EL (cell line): Measurements from ENCODE around the gene RRP15.

Source experiments
- DNase-seq: peaks from one replicate; pipeline ENCODE4 v3.0.0-alpha.2; 2016

RRP15 gene

DNA sequence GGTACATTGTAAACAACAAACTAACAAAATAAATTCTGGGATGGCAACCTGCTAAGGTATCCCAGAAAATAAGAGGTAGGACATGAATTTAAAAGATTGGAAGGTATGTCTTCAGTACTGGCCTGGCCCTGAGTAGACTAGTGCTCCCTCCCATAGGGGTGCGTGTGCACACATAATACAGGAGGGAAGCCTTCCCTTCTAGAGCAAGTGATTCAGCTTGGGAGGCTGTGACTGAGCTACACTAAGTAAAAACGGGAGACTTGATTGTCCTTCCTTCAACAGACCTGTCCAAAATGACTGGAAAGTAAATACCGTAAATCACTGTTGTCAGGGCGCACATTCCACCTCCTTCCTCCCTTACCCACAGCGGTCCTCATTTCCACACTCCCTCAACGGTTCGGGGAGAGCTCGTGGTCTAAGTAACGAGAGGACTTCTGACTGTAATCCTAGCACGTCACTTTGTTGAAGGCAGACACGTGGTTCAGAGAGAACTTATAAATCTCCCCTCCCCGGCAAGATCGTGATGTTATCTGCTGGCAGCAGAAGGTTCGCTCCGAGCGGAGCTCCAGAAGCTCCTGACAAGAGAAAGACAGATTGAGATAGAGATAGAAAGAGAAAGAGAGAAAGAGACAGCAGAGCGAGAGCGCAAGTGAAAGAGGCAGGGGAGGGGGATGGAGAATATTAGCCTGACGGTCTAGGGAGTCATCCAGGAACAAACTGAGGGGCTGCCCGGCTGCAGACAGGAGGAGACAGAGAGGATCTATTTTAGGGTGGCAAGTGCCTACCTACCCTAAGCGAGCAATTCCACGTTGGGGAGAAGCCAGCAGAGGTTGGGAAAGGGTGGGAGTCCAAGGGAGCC, 60.0 kb downstream of the RRP15 start, which contains the start of gene TGFB2:
Gene TGFB2, plus strand, starts transcription at position 523 of the 859 bp plus-strand sequence. CDS start 1,366 bp downstream, outside the sequence.
- peak; percentile 86 for DNase-seq

DNA sequence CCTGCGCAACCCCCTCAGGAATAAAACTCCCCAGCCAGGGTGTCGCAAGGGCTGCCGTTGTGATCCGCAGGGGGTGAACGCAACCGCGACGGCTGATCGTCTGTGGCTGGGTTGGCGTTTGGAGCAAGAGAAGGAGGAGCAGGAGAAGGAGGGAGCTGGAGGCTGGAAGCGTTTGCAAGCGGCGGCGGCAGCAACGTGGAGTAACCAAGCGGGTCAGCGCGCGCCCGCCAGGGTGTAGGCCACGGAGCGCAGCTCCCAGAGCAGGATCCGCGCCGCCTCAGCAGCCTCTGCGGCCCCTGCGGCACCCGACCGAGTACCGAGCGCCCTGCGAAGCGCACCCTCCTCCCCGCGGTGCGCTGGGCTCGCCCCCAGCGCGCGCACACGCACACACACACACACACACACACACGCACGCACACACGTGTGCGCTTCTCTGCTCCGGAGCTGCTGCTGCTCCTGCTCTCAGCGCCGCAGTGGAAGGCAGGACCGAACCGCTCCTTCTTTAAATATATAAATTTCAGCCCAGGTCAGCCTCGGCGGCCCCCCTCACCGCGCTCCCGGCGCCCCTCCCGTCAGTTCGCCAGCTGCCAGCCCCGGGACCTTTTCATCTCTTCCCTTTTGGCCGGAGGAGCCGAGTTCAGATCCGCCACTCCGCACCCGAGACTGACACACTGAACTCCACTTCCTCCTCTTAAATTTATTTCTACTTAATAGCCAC, 60.7 kb downstream of the RRP15 start:
- peak; percentile 75 for DNase-seq

DNA sequence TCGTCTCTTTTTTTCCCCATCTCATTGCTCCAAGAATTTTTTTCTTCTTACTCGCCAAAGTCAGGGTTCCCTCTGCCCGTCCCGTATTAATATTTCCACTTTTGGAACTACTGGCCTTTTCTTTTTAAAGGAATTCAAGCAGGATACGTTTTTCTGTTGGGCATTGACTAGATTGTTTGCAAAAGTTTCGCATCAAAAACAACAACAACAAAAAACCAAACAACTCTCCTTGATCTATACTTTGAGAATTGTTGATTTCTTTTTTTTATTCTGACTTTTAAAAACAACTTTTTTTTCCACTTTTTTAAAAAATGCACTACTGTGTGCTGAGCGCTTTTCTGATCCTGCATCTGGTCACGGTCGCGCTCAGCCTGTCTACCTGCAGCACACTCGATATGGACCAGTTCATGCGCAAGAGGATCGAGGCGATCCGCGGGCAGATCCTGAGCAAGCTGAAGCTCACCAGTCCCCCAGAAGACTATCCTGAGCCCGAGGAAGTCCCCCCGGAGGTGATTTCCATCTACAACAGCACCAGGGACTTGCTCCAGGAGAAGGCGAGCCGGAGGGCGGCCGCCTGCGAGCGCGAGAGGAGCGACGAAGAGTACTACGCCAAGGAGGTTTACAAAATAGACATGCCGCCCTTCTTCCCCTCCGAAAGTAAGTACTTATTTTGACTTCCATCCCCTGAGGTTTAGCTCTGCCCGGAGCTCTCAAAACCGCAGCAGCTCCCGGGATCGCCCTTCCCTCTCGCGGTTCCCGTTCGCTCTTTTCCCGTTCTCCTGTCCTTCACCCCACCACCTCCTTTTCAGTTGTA, 61.5 kb downstream of the RRP15 start:
- DNase-seq: peak; percentile 61

- peak; percentile 65 for DNase-seq
Observed at GRCh38 chr1:218347336-218347722, 62.2 kb downstream of the RRP15 start.

DNA sequence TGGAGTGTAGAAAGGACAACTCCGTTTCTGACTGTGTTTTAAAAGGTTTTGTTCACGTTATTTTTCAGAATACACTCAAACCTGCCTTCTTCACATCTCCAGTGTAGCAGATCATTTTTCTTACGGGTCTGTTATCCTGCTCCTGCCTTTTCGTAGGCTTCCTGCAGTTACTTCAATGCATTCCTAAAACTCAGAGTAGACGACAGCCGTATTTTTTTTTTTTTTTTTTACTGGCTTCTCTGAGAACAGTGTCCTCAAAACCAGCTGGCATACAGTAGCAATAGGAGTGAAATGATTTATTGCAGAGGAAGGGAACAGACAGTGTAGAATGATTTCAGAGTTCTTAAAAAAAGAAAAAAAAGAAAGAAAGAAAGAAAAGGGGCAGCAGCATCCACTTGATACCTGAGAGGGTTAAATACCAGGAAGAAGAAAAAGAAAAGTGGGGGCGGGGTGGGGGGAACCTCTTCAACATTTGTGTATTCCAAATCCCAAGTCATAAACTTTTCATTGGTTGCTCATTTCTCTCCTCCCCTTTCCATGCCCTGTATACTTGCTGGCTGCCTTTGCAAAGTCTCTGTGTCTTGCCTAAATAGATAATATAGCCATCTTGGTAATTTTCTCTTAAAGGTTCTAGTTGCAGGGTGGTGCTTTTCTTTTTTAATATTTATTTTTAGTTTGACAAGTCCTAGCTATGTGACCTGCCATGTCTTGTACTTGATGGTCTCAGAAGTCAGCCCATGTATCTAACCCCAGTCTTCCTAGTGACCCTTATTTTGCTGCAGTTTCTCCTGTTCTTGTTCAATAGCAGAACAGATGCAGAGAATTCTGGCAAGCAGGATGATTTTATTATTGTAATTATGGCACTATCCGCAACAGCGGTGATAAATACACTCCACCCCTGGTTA, 62.9 kb downstream of the RRP15 start:
- peak; percentile 81 for DNase-seq

- DNase-seq: peak; percentile 32
Observed at GRCh38 chr1:218348628-218349071, 63.6 kb downstream of the RRP15 start.

DNA sequence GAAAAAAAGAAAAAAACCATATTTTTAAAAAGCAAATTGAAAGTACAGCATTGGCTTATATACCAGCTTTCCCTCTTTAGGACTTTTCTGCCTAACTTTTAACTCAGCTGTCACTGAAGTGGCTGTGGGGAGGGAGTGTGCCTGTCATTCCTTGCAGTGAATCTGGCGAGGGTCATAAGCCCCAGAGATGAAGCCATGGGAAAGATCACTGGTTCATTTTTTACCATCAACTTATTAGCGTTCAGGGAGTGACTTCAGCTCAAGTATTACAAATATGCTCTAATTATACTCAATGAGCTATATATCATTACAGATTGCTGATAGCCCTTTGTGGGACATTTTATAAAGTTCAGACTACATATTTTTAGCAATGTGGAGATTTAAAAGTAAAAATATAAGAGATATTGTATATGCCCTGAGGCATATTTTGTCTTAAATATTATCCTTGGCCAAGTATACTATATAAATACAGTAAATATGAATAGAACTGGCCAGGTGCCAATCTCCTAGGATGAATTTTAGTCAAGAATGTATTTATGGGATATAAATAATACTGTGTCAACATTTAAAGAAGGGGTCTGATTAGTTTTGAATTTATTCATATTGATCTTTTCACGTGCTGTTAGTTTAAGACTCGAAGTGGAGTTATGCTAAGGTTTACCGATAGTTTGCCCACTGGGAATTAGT, 64.4 kb downstream of the RRP15 start:
- DNase-seq: peak; percentile 45

- no peak for DNase-seq
Observed at GRCh38 chr1:218350035-218350525, 65.0 kb downstream of the RRP15 start.

DNA sequence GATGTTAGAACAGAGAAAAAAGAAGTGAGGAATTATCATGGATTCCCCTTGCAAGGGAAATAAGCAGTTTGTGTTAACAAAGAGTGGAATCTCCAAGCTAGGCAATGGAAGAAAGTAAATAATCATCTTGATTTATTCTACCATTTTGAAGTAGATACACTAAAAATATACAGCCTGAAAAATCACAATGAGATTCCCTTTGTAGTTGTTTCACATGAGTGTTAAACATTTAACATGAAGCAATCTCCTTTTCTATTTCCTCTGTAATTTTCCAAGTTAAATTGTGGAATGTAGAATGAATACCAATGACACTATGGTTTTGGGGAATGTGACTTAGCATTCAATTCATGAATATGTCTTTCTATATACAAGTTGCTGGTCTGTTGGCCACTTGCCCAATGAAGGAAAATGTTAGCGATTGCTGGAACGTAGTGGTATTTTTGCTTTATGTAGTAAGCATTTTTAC, 65.7 kb downstream of the RRP15 start:
- DNase-seq: peak; percentile 87

DNA sequence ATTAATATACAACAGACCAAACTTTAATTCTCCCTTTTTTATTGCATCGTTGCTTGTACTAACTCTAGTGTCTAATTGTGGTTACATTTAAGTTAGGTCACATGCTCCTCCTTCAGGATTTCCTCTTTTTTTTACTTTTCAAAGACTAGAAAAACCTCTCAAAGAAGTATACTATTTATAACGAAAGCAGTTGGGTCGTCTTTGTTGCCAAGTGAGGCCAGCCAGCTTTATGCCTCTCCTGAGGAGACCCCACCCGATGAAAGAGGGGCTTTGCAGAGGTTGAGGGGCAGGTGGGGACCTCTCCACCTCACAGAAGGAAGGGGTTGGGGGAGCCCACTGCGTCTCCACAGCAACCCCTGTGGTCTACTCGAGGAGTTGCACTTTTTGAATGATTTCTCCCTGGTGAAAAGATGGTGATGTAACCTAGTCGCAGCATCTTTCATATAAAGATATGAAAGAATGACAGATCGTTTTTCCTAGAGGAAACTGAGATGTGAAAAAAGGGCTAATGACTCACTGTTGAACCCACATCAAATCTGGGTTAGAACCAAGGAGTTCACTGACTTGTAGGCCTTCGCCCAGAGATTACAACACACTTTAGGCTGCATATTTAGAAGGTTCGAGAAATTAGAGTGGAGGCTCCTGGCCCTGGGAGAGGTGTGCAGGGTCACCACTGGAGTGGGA, 66.4 kb downstream of the RRP15 start:
- peak; percentile 54 for DNase-seq

DNA sequence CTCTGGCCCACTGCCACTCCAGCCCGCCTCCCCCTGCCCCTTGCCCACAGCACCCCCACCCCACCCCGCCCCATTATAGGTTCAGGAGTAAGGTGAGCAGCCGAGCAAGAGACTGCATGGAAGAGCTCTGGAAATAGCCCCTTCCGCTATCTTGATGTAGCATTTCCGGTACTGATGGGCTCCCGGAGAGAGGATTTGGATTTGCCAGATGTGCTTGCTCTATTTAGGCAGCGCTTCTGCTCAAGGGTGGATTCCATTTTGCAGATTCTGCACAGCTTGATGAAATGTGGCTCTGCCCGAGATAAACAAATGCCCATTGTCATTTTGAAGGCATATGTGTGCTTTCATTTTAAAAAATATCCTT, 67.0 kb downstream of the RRP15 start:
- no peak for DNase-seq

DNA sequence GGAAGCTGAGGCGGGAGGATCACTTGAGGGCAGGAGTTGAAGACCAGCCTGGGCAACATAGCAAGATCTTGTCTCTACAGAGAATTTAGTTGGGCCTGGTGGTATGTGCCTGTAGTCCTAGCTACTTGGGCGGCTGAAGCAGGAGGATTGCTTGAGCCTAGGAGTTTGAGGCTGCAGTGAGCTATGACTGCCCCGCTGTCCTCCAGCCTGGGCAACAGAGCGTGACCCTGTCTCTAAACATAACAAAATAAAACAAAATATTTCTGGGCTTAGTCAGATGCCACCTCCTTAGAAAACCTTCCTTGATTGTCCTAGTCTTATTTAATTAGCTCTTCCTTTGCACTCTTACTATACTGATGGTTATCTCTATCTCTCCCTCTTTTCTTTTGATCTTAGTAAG, 68.6 kb downstream of the RRP15 start:
- peak; percentile 36 for DNase-seq

GRCh38 chr1:218355278-218355677, 70.2 kb downstream of the RRP15 start:
- no peak for DNase-seq

GRCh38 chr1:218357211-218357892, 72.3 kb downstream of the RRP15 start:
- peak; percentile 43 for DNase-seq

- no peak for DNase-seq
Observed at GRCh38 chr1:218357893-218358232, 72.8 kb downstream of the RRP15 start.

DNA sequence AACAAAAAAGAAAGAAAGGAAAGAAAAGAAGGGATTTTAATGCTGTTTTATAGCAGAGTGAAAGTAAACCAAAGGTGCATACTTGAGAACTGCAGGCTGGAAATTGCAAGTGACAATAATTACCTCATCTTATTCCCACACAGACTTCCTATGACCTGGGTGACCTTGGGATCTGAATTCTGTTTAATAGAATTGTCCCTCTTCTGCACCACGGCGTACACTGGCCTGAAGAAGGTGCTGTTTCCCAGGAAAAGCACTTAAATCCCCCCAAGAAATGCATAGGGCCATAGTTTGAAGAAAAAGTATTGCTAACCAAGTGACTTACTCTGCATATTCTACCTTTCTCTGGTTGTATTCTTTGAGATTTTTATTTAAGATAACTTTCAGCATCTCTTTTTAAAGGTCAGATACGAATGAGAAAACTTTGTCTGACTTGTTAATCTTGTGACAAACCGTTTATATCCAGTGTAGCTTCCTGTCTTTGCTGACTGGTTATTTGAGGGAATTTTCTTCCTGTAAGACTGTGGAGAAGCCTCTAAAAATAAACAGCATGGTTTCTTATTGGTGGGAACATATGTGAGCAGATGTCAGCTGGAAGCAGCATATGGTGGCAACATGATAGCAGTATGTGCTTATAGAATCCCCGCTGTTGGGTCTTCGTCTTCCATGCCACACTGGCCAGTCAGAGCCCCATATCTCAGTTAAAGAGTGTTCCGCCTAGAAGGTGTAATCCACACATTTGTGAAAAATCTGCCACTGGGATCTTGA, 76.4 kb downstream of the RRP15 start:
- peak; percentile 65 for DNase-seq

DNA sequence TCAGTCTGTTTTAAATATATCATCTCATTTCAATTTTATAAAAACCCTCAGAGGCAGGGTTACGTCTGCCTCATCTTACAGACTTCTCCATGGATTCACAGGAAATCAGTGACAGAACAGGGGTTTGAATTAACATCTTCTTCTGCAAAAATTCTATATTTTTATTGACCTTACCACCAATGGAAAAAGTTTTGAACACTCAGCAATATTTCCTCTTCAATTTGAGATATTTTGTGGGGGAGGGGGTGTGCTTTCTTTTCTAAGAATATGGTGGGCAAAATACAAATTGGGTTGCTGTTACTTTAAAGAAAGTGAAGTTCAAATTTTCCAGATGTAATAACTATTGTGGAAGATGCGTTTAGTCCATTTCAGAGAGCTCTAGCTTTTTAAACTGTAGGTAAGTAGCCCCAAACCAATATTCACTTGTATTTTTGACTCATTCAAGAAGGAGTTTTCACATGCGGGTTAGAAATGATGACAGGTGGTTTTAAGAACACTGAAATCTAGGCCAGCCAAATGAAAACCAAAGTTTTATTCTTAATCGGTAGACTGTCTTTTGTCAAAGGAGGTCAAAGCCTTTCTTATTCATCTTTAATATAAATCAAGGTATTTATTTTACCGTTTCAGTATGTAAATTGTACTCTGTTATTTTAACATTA, 77.5 kb downstream of the RRP15 start:
- no peak for DNase-seq

DNA sequence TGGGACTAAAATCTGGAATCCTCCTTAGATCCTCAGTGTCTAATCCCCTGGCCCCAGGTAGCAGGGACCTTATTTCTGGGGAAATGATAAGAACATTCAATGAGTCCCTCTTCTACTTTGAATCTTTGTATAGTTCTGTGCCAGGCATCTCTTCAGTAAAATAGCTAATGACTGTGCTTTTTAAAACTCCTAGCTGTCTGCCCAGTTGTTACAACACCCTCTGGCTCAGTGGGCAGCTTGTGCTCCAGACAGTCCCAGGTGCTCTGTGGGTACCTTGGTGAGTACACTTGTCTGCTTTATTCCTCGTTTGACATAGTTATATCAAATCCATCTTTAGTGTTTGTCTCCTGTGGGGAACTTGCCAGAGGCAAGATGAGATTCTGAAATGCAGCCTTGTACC, 78.0 kb downstream of the RRP15 start:
- no peak for DNase-seq
